Uterus (tissue), 2 donors: ENCODE measurements around the gene CFAP97D2.

Experiments used
- CTCF ChIP-seq, 4 experiments: fragments of 200-600 bp in 2 of 4; fragments of 450-650 bp in 2 of 4; sonication (generic) in 2 of 4; IDR thresholded peaks; one replicate each; pipeline ENCODE4 v1.5.1; 2016 to 2019; ENCODE audit warnings: antibody characterized with exemption in 4 of 4, mild to moderate bottlenecking in 2 of 4, moderate library complexity in 1 of 4
- POLR2A ChIP-seq, 2 donors: fragments of 450-650 bp; IDR thresholded peaks; one replicate each; pipeline ENCODE4 v1.6.1; 2016; ENCODE audit warnings: antibody characterized with exemption in 2 of 2, mild to moderate bottlenecking in 1 of 2, moderate library complexity in 1 of 2

GRCh38 chr13:114249077-114249476, 70.0 kb downstream of the CFAP97D2 start:
- TF ChIP-seq CTCF (IDR thresholded peaks at IDR 0.05) (no peak), POLR2A (IDR thresholded peaks at IDR 0.05) (no peak)
